Caco-2 (cell line): ENCODE data around the gene DHPS. TPM values are rescaled to one million over a fixed set of nuclear protein-coding genes. Genes with fewer than 3 reads are reported as not detected.

Experiments
- BruUV-seq: library from RNA; stranded (reverse); fragments of 400-500 nt; replicated peaks from 2 replicates; lab custom pipeline; 2021; lab: Mats Ljungman, UMichigan
- CTCF ChIA-PET: fragments of 300-600 bp; sonication (Branson Sonifier 250); formaldehyde crosslinking; loops from one replicate; lab custom pipeline; 2022; ENCODE audit warnings: antibody characterized with exemption; lab: Charles Lee
- POLR2A ChIA-PET: fragments of 300-600 bp; sonication (Branson Sonifier 250); formaldehyde crosslinking; loops from one replicate; lab custom pipeline; 2022; ENCODE audit warnings: antibody characterized with exemption; lab: Charles Lee
- DNase-seq, 2 experiments: peaks; one replicate each; pipeline versions ENCODE4 v3.0.0 to v3.0.0-alpha.2; 2020 to 2022
- H3K27me3 ChIP-seq: replicated peaks from 2 replicates; pipeline ENCODE4 v1.6.0; 2011; ENCODE audit warnings: low read length; ENCODE audit not compliant: control insufficient read depth, insufficient read depth
- H3K36me3 ChIP-seq: 2 replicates; pipeline ENCODE4 v1.5.1; 2011; ENCODE audit warnings: low read length; ENCODE audit not compliant: control insufficient read depth, insufficient read depth
- H3K4me1 ChIP-seq: fragments of 250-450 bp; sonication (Bioruptor Pico); 2 replicates; pipeline ENCODE4 v1.5.1; 2020; ENCODE audit warnings: mild to moderate bottlenecking
- H3K4me3 ChIP-seq: 2 replicates; pipeline ENCODE4 v1.5.1; 2011; ENCODE audit warnings: low read depth, mild to moderate bottlenecking, control low read depth, low read length
- H3K9me3 ChIP-seq: fragments of 250-450 bp; sonication (Bioruptor Pico); 2 replicates; pipeline ENCODE4 v1.5.1; 2020; ENCODE audit warnings: mild to moderate bottlenecking, moderate library complexity
- H3K27ac Mint-ChIP-seq: one replicate; pipeline ENCODE4 v1.8.0; 2022; ENCODE audit warnings: mixed read lengths; ENCODE audit not compliant: unreplicated experiment
- H3K27me3 Mint-ChIP-seq: one replicate; pipeline ENCODE4 v1.8.0; 2022; ENCODE audit warnings: mixed read lengths; ENCODE audit not compliant: insufficient read depth, unreplicated experiment
- H3K36me3 Mint-ChIP-seq: one replicate; pipeline ENCODE4 v1.8.0; 2022; ENCODE audit warnings: mild to moderate bottlenecking, mixed read lengths; ENCODE audit not compliant: insufficient read depth, unreplicated experiment
- H3K4me1 Mint-ChIP-seq: one replicate; pipeline ENCODE4 v1.8.0; 2022; ENCODE audit warnings: low read depth, mixed read lengths; ENCODE audit not compliant: unreplicated experiment
- H3K4me3 Mint-ChIP-seq: one replicate; pipeline ENCODE4 v1.8.0; 2022; ENCODE audit warnings: mild to moderate bottlenecking, moderate library complexity, mixed read lengths; ENCODE audit not compliant: unreplicated experiment
- H3K9me3 Mint-ChIP-seq: one replicate; pipeline ENCODE4 v1.8.0; 2022; ENCODE audit warnings: mixed read lengths; ENCODE audit not compliant: unreplicated experiment
- intact Hi-C: fragments of 100-400 bp; cut with micrococcal nuclease; formaldehyde crosslinking; loops from one replicate; pipeline ENCODE4 v1.10.0; 2022; ENCODE audit not compliant: unreplicated experiment
- total RNA-seq: library from RNA; stranded (reverse); gene quantifications from 2 replicates; pipeline ENCODE4 v1.2.3, GENCODE V29; 2022
- TF ChIP-seq, protein P1 (sequence below), 2 experiments: fragments of 200-600 bp in 1 of 2; IDR thresholded peaks; 1 replicate in 1 of 2; 2 replicates in 1 of 2; pipeline versions ENCODE4 v1.5.1 to v1.8.0; 2011 to 2022; ENCODE audit warnings: antibody characterized with exemption in 1 of 2, control low read depth in 1 of 2, inconsistent platforms in 1 of 2, low read depth in 1 of 2, low read length in 1 of 2, mild to moderate bottlenecking in 1 of 2, moderate library complexity in 1 of 2; ENCODE audit not compliant: insufficient read depth in 1 of 2, severe bottlenecking in 1 of 2, unreplicated experiment in 1 of 2

DHPS gene
- total RNA-seq, 1 experiment from 2014 or later = 76.4 TPM

DNA sequence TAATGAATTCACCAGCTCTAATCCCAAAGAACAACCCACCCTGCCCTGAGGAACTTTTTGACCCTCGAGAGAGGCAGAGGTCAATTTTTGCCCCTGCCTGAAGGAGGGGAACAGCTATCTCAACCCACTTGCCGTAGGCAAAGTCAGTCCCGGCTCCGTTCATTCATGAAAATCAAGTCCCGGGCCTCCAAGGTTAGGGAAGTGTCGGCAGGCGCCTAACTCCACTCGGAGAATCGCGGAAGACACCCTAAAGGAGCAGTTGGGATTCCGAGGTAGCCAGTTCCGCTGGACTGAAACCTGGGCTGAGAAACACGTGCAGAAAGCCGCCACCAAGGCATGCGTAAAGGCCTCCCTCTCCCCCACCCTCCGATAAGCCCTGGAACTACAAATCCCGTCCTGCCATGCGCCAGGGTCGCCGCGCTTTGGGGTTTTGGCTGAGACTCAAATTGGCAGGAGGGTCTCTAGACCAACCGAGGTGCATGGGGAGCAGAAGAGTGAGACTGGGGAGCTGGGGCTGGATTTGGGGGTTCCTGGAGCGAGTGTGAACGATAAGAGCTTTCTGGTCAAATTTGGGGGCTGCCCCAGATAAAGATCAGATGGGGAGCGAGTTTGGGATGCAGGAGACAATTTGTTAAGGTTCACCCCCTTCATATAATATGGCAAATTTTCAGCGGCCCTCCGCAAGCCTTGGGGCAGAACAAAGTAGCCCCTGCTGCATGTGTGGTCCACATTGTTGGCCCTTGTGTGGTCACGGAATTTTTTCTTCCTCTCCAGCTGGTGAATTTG is 42.2 kb upstream of the DHPS start, which contains the start of gene TNPO2:
Gene TNPO2 (minus strand): TSS at position 292 of the 786 bp plus-strand sequence. CDS start 2,955 bp downstream, outside the sequence.
- no peaks in the 10 kb centered on the region for H3K27me3 ChIP-seq
- Mint-ChIP-seq H3K4me3 (peak within 1 kb of the TSS; percentile 91), H3K27ac (peak within 1 kb of the TSS; percentile 77), H3K27me3 (no peaks in the 10 kb centered on the region), H3K9me3 (no peaks in the 10 kb centered on the region), H3K36me3 (peaks cover 59% of the 10 kb centered on the region), H3K4me1 (peaks cover 14% of the 10 kb centered on the region)
- POLR2A ChIA-PET = interaction anchor here (0.7 to 1.4 kb wide), 3 partner anchors 10 to 69 kb away, joined by 3 to 8 read pairs (median 4); partner anchors contain the start of genes GET3 and TRIR
- BruUV-seq = no TSS peak
- CTCF ChIA-PET = interaction anchor here (0.6 to 1.7 kb wide), 5 partner anchors 10 to 67 kb away, joined by 3 to 11 read pairs (median 3); partner anchors contain the start of genes JUNB and TRIR
- intact Hi-C loops = loop anchor here (1.0 to 5.0 kb wide), 2 partner anchors 10 to 53 kb away; partner anchors contain the start of genes HOOK2 and TRIR
- no peaks in the 10 kb centered on the region for H3K9me3 ChIP-seq
- H3K4me3 ChIP-seq = peak within 1 kb of the TSS; percentile 92
- peaks cover 2% of the 10 kb centered on the region; the same call in 1 of the 2 replicates for H3K36me3 ChIP-seq
- DNase-seq = peak; percentile 76 to 80
- H3K4me1 ChIP-seq = 0 out of 2 replicates have a peak, but pooled peaks cover 8% of the 10 kb centered on the region
- TF ChIP-seq, protein P1, sequence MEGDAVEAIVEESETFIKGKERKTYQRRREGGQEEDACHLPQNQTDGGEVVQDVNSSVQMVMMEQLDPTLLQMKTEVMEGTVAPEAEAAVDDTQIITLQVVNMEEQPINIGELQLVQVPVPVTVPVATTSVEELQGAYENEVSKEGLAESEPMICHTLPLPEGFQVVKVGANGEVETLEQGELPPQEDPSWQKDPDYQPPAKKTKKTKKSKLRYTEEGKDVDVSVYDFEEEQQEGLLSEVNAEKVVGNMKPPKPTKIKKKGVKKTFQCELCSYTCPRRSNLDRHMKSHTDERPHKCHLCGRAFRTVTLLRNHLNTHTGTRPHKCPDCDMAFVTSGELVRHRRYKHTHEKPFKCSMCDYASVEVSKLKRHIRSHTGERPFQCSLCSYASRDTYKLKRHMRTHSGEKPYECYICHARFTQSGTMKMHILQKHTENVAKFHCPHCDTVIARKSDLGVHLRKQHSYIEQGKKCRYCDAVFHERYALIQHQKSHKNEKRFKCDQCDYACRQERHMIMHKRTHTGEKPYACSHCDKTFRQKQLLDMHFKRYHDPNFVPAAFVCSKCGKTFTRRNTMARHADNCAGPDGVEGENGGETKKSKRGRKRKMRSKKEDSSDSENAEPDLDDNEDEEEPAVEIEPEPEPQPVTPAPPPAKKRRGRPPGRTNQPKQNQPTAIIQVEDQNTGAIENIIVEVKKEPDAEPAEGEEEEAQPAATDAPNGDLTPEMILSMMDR (IDR thresholded peaks at IDR 0.05; ENCODE audit: insufficient read depth in 1 of 2, low read depth in 1 of 2, low read length in 1 of 2, severe bottlenecking in 1 of 2, unreplicated experiment in 1 of 2) = no peak

DNA sequence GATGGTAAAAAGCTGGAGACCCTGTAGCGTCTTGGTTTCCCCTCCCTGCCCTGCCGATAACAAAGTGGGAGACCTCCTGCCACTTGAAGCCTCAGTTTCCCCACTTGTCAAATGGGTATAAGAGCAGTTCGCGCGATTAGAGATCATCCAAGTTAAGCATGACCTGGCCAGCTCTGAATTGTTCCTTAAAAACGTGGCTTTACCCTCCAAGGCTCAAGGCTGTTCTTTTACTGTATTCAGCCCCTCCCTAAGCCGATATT is 41.6 kb upstream of the DHPS start:
- no TSS peak for BruUV-seq
- peak overlapping the region; percentile 92 for H3K4me3 ChIP-seq
- TF ChIP-seq, protein P1 (IDR thresholded peaks at IDR 0.05; ENCODE audit: insufficient read depth in 1 of 2, low read depth in 1 of 2, low read length in 1 of 2, severe bottlenecking in 1 of 2, unreplicated experiment in 1 of 2) = no peak
- CTCF ChIA-PET = interaction anchor here (1.0 to 1.7 kb wide), 4 partner anchors 10 to 68 kb away, joined by 3 to 11 read pairs (median 4); partner anchors contain the start of genes JUNB and TRIR
- Mint-ChIP-seq H3K4me1 (peaks cover 14% of the 10 kb centered on the region), H3K4me3 (peak overlapping the region; percentile 91), H3K9me3 (no peaks in the 10 kb centered on the region), H3K27me3 (no peaks in the 10 kb centered on the region), H3K36me3 (peaks cover 59% of the 10 kb centered on the region), H3K27ac (peak overlapping the region; percentile 77)
- intact Hi-C loops = loop anchor here (1.0 to 5.0 kb wide), 2 partner anchors 11 to 54 kb away; partner anchors contain the start of genes HOOK2 and TRIR
- no peaks in the 10 kb centered on the region for H3K9me3 ChIP-seq
- H3K4me1 ChIP-seq = 0 out of 2 replicates have a peak, but pooled peaks cover 8% of the 10 kb centered on the region
- peaks cover 2% of the 10 kb centered on the region; the same call in 1 of the 2 replicates for H3K36me3 ChIP-seq
- POLR2A ChIA-PET = interaction anchor here (0.6 to 1.5 kb wide), 5 partner anchors 11 to 69 kb away, joined by 3 to 8 read pairs (median 4); partner anchors contain the start of genes GET3, JUNB and TRIR
- H3K27me3 ChIP-seq = no peaks in the 10 kb centered on the region
- no peak for DNase-seq
